ENCODE results near the gene STK16.

DNA sequence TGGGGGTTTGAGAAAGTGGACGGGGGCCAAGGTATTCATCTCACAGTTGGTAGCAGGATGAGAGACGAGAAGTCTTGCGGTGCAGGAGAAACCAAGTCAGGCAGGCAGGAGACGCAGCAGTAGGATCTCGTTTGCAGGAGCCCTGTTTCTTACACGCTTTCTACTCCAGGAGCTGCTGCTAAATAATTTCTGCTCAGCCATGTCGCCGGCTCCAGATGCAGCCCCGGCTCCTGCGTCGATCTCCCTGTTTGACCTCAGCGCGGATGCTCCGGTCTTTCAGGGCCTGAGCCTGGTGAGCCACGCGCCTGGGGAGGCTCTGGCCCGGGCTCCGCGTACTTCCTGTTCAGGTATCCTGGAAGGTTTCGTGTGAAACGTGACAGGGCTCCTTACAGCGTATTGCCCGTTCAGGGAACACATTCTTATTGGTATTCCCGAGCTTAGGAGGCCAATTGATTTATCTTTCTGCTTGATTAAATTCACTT is 15.2 kb upstream of the STK16 start:
- TF ChIP-seq, protein P1, sequence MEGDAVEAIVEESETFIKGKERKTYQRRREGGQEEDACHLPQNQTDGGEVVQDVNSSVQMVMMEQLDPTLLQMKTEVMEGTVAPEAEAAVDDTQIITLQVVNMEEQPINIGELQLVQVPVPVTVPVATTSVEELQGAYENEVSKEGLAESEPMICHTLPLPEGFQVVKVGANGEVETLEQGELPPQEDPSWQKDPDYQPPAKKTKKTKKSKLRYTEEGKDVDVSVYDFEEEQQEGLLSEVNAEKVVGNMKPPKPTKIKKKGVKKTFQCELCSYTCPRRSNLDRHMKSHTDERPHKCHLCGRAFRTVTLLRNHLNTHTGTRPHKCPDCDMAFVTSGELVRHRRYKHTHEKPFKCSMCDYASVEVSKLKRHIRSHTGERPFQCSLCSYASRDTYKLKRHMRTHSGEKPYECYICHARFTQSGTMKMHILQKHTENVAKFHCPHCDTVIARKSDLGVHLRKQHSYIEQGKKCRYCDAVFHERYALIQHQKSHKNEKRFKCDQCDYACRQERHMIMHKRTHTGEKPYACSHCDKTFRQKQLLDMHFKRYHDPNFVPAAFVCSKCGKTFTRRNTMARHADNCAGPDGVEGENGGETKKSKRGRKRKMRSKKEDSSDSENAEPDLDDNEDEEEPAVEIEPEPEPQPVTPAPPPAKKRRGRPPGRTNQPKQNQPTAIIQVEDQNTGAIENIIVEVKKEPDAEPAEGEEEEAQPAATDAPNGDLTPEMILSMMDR (IDR thresholded peaks at IDR 0.05) = no peak
- no peak for TF ChIP-seq EZH2phosphoT487 (IDR thresholded peaks at IDR 0.05)
